HTR-8/SVneo (cell line): ENCODE results near the gene PLEKHO1.
"Not testable (repeated sequence)": the region's sequence is repeated elsewhere in the genome, so short reads cannot be mapped to it uniquely, and the experiment has no call there.

Source experiments
- DNase-seq: peaks from one replicate; pipeline ENCODE4 v3.0.0; 2011; ENCODE audit warnings: low spot score, mixed read lengths; ENCODE audit not compliant: insufficient read length
- FAIRE-seq: peaks from 2 replicates; lab custom pipeline; 2011; peaks lifted over from hg19 to GRCh38; lab: Jason Lieb, UNC

PLEKHO1 gene, protein sequence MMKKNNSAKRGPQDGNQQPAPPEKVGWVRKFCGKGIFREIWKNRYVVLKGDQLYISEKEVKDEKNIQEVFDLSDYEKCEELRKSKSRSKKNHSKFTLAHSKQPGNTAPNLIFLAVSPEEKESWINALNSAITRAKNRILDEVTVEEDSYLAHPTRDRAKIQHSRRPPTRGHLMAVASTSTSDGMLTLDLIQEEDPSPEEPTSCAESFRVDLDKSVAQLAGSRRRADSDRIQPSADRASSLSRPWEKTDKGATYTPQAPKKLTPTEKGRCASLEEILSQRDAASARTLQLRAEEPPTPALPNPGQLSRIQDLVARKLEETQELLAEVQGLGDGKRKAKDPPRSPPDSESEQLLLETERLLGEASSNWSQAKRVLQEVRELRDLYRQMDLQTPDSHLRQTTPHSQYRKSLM

GRCh38 chr1:150149271-150150132 is at the start of gene PLEKHO1:
PLEKHO1 (plus strand) TSS chr1:150149916; CDS start chr1:150150258, 342 bp downstream.
- FAIRE-seq, result no peak
- peak; percentile 53 for DNase-seq

DNA sequence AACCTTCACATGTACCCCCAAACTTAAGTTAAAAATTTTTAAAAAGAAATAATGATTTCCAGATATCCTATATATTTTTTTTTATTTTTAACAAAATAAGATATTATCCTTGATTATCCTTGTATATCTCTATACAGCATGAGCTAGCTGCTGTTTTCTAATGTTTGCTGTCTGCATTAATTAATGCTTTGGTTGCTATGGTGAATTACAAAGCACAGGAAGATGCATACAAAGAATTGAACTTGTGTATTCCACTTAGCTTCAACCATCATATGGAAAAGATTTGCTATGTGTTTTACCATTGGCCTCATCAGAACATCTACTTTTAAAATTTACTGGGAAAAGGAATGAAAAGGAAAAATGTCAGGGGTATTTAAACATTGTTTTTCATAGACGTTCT is 46.7 kb upstream of the PLEKHO1 start:
- FAIRE-seq, result no peak

GRCh38 chr1:150106341-150106740 is 43.4 kb upstream of the PLEKHO1 start:
- DNase-seq (no peak), FAIRE-seq (no peak)

More for the DNA sequence above, 46.7 kb upstream of the PLEKHO1 start:
- DNase-seq, result no peak

DNA sequence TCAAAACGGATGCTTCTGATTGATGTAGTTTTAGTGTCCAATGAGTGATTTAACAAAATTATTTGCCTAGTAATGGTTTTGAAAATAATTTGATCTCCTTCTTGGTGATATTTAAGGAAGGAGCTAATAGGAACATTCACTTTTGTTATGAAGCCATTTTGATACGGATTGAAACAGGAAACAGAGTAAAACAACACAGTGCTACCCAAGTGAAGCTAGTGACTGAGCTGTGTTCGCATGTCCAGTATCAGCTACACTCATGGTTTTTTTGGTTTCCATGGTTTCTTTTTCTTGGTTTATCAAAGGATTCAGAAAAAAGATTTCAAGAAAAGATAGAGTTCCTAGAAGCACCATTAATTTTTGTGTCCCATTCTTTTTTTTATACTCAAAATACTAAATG is 40.1 kb upstream of the PLEKHO1 start:
- no peak for FAIRE-seq

DNA sequence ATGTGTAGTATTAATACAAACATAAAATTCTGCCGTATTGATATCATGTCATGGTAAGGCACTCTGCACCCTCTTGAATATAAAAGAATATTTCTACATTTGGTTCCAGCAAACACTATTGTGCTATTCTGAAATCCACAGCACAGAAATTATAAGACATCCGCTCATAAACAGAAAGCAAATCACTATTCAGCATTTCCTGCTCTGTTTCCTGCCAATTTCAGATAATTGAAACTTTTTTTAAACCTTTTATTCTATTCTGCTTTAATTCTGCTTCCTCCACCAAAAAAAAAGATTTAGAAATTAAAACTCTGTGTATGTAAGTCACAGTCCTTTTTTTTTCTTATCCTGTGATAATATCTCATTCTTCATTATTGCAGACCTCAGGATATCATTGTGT is 39.6 kb upstream of the PLEKHO1 start:
- FAIRE-seq (no peak), DNase-seq (no peak)

More for the DNA sequence above, 40.1 kb upstream of the PLEKHO1 start:
- no peak for DNase-seq

DNA sequence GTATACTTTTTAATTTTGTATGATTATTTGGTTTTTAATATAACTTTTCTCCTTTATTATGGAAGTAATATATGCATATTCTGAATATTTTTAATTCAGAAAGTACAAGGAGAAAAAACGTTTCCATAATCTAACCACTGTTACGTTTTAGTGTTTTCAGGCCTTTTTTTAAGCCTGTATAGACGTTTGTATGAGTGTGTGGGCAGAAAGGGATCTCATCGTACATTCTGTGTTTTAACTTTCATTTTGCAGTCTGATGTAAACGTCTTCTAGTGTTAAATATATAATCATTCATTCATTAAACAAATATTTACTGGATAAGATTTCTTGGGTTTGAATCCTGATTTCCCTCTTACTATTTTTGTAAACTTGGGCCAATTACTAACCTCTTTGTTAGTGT is 38.0 kb upstream of the PLEKHO1 start:
- FAIRE-seq (no peak), DNase-seq (no peak)

GRCh38 chr1:150115121-150115520 is 34.6 kb upstream of the PLEKHO1 start:
- no peak for FAIRE-seq
- no peak for DNase-seq

GRCh38 chr1:150118716-150119115 is 31.0 kb upstream of the PLEKHO1 start:
- no peak for DNase-seq
- FAIRE-seq, result no peak

DNA sequence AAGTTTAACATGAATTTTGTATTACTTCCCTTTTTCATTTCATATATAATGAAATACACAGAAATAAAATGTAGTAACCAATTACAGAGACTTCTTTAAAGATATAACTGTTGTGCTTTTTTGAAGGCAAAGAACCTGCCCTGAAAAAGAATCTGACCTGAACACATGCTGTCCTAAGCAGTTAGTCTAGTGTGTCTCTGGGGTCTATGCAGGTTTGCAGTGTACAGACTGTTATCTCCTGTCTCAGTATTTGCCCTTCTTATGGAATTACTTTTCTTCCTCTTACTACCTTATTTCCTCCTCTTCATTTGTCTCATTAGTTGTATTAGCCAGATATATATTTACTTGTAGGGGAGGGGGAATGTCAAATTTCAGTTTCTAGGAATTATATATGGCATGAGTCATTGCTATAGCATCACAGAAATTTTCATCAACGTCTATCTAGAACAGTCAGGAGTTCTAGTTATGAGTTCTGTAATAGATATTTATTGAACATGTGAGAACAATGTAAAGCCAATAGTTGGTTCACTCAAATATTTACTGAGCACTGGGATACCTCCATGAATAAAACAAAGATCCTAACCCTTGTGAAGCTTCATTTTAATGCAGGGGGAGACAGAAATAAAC is 28.4 kb upstream of the PLEKHO1 start:
- DNase-seq (peak; percentile 18), FAIRE-seq (no peak)

DNA sequence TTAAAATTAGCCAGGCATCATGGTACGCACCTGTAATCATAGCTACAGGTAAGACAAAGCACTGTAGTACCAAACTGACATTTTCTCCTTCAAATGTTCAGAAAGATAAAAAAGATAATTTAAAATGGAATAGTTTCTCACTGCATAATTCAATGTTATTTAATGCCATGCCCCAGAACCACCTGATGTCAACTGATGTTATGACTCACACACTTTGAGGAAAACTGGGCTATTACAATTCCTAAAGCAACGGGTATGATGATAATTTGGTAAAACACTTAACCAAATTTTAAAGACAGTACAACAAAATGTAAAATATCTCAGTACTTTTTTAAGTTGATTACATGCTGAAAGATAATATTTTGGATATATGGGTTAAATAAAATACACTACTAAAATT is 22.9 kb upstream of the PLEKHO1 start:
- DNase-seq (no peak), FAIRE-seq (no peak)

DNA sequence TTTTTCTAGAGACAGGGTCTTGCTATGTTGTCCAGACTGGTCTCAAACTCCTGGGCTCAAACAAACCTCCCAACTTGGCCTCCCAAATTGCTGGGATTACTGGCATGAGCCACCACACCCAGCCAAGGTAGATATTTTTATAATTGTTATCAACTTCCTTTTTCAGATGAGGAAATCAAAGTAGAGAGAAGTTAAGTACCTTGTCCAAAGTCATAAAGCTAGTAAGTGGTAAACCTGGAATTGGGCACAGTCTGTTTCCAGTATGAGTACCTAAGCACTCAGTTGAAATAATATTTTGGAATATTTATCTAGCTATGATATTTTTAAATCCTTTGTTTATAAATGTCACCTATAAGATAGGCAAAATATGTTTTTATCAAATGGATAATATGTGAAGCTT is 22.3 kb upstream of the PLEKHO1 start:
- FAIRE-seq, result no peak

GRCh38 chr1:150127868-150128267 is 21.8 kb upstream of the PLEKHO1 start:
- FAIRE-seq, result no peak
- no peak for DNase-seq

More for the DNA sequence above, 22.3 kb upstream of the PLEKHO1 start:
- DNase-seq, result no peak

- DNase-seq (no peak), FAIRE-seq (no peak)
Measured at GRCh38 chr1:150132372-150132771, 17.3 kb upstream of the PLEKHO1 start.

- FAIRE-seq (no peak), DNase-seq (no peak)
Measured at GRCh38 chr1:150134537-150134936, 15.2 kb upstream of the PLEKHO1 start.

- not testable (repeated sequence) for FAIRE-seq, DNase-seq
Measured at GRCh38 chr1:150135400-150135799, 14.3 kb upstream of the PLEKHO1 start.

- FAIRE-seq (no peak), DNase-seq (no peak)
Measured at GRCh38 chr1:150138044-150138443, 11.7 kb upstream of the PLEKHO1 start.

DNA sequence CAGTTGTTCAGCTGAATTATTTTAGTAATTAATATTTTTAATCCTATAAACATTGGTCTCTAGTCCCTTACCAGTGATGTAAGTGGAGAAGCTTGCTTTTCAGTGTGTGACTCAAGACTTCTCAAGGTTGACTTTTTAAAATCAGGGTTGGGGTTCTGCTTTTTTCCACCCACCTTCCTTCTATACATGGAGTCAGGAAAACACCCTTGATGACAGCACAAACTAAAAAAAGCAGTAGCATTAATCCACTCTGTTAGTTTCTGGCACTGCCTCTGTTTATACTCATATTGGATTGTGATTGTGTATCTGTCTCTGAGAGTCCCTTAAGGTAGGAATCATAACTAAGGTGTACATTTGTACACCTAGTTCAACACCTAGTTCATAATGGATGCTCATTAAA is 8.3 kb upstream of the PLEKHO1 start:
- FAIRE-seq (no peak), DNase-seq (no peak)

- no peak for DNase-seq
- FAIRE-seq, result no peak
Measured at GRCh38 chr1:150142083-150142482, 7.6 kb upstream of the PLEKHO1 start.

- FAIRE-seq (no peak), DNase-seq (no peak)
Measured at GRCh38 chr1:150144606-150145005, 5.1 kb upstream of the PLEKHO1 start.

GRCh38 chr1:150146016-150146415 is 3.7 kb upstream of the PLEKHO1 start:
- not testable (repeated sequence) for FAIRE-seq, DNase-seq
